ENCODE data around the gene CHL1. TPM values are rescaled to one million over a fixed set of nuclear protein-coding genes. Genes with fewer than 3 reads are reported as not detected.

Gene CHL1, protein sequence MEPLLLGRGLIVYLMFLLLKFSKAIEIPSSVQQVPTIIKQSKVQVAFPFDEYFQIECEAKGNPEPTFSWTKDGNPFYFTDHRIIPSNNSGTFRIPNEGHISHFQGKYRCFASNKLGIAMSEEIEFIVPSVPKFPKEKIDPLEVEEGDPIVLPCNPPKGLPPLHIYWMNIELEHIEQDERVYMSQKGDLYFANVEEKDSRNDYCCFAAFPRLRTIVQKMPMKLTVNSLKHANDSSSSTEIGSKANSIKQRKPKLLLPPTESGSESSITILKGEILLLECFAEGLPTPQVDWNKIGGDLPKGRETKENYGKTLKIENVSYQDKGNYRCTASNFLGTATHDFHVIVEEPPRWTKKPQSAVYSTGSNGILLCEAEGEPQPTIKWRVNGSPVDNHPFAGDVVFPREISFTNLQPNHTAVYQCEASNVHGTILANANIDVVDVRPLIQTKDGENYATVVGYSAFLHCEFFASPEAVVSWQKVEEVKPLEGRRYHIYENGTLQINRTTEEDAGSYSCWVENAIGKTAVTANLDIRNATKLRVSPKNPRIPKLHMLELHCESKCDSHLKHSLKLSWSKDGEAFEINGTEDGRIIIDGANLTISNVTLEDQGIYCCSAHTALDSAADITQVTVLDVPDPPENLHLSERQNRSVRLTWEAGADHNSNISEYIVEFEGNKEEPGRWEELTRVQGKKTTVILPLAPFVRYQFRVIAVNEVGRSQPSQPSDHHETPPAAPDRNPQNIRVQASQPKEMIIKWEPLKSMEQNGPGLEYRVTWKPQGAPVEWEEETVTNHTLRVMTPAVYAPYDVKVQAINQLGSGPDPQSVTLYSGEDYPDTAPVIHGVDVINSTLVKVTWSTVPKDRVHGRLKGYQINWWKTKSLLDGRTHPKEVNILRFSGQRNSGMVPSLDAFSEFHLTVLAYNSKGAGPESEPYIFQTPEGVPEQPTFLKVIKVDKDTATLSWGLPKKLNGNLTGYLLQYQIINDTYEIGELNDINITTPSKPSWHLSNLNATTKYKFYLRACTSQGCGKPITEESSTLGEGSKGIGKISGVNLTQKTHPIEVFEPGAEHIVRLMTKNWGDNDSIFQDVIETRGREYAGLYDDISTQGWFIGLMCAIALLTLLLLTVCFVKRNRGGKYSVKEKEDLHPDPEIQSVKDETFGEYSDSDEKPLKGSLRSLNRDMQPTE (N-terminal part only)
- total RNA-seq (2021), result not detected in 2 replicates
- Bru-seq, nascent RNA, result not detected
- percentile 0 among the genes with signal in this experiment for BruChase-seq, experiment 1, labeled RNA remaining after a 2-hour chase
- not detected for BruChase-seq, experiment 2, labeled RNA remaining after a 6-hour chase
- long read RNA-seq, result 0 reads

DNA sequence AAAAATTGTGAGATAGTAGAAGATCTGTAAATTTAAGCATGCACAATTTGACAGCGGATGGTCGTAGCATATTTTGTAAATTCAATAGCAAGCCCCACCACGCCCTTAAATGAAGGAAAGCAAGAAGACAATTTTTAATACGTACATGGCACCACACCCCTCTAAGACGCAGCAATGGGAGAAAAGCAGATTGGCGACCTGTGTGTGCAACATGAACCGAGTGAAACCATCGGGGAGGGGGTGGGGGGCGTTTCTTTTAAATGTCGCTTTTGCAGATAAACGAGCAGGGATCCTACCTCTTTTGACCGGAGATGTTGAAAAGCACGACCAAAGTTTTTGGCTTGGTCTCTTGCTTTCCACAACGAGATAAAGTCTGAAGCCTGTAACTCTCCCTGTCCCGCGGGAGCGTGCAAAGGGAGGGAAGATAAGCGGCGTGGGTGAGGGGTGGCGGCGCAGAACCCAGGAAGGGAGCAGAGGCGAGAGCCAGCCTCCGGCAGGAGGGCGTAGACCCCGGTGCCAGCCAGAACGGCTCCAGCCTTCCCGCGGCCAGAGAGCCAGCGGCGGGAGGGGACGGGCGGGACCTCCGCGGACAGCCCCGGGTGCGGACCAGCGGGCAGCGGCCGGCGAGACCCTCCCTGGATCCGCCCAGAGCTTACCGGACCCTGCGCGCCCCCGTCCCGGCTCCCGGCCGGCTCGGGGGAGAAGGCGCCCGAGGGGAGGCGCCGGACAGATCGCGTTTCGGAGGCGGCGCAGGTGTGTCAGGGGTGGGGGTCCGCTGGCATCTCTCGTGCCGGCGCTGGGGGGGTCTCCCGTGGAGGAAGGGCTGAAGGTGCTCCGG lies at the start of gene CHL1:
TSS of gene CHL1 (plus strand) at position 453 of the 838 bp plus-strand sequence. CDS start 123,014 bp downstream, outside the sequence.
- no peak for DNase-seq

DNA sequence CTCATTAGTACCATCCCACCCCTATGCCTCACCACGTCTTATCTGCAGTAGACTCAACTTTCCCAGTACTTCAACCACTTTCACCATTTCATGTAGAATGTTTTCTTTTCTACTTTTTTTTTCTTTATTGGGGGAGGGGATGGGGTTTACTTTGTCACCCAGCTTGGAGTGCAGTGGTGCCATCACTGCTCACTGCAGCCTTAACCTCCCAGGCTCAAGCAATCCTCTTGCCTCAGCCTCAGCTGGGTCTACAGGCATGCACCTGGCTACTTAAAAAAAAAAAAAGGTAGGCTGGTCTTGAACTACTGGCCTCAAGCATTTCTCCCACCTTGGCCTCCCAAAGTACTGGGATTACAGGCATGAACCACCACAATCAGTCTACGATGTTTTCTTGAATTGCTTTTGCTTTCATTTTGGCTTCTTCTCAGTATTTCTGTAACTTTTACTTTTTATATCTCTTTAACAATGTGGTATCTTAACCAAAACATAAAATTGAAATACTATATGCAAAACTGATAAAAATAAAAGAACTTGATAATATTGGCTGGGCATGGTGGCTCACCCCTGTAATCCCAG lies 44.9 kb upstream of the CHL1 start:
- intact Hi-C loops (cut with micrococcal nuclease; ENCODE audit: unreplicated experiment), result no loop called here
- TF ChIP-seq, protein P1, sequence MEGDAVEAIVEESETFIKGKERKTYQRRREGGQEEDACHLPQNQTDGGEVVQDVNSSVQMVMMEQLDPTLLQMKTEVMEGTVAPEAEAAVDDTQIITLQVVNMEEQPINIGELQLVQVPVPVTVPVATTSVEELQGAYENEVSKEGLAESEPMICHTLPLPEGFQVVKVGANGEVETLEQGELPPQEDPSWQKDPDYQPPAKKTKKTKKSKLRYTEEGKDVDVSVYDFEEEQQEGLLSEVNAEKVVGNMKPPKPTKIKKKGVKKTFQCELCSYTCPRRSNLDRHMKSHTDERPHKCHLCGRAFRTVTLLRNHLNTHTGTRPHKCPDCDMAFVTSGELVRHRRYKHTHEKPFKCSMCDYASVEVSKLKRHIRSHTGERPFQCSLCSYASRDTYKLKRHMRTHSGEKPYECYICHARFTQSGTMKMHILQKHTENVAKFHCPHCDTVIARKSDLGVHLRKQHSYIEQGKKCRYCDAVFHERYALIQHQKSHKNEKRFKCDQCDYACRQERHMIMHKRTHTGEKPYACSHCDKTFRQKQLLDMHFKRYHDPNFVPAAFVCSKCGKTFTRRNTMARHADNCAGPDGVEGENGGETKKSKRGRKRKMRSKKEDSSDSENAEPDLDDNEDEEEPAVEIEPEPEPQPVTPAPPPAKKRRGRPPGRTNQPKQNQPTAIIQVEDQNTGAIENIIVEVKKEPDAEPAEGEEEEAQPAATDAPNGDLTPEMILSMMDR (conservative IDR thresholded peaks at IDR 0.05), result no peak
- TF ChIP-seq EZH2 (IDR thresholded peaks at IDR 0.05; ENCODE audit: low read depth), result no peak

More for the DNA sequence above, at the start of gene CHL1:
- Histone ChIP-seq H4K20me1 (ENCODE audit: insufficient read depth) (no peaks in the 10 kb centered on the region), H3K79me2 (ENCODE audit: low read depth) (no peaks in the 10 kb centered on the region), H3K4me3 (no peak within 1 kb of the TSS), H3K36me3 (ENCODE audit: low read depth) (no peaks in the 10 kb centered on the region), H2AFZ (no peak within 1 kb of the TSS), H3K4me1 (replicated peaks; ENCODE audit: insufficient read depth) (no peaks in the 10 kb centered on the region), H3K9me3 (ENCODE audit: insufficient read depth, low read depth) (no peaks in the 10 kb centered on the region), H3F3A (ENCODE audit: insufficient read depth, low read depth) (no peaks in the 10 kb centered on the region), H3K9me2 (ENCODE audit: insufficient read depth) (no peaks in the 10 kb centered on the region), H3K27me3 (ENCODE audit: insufficient read depth, low read depth) (no peaks in the 10 kb centered on the region), H3K27ac (no peak within 1 kb of the TSS), H3K4me2 (no peak within 1 kb of the TSS)
- ChIA-PET CTCF (no interaction called here), POLR2A (ENCODE audit: unreplicated experiment) (no interaction called here)
- intact Hi-C loops (cut with micrococcal nuclease; ENCODE audit: unreplicated experiment), result no loop called here
- TF ChIP-seq, protein P1 (conservative IDR thresholded peaks at IDR 0.05), result no peak
- no peak for TF ChIP-seq EZH2 (IDR thresholded peaks at IDR 0.05; ENCODE audit: low read depth)
- no TSS peak for BruUV-seq (replicated peaks)

More for the DNA sequence above, 44.9 kb upstream of the CHL1 start:
- ChIA-PET CTCF (no interaction called here), POLR2A (ENCODE audit: unreplicated experiment) (no interaction called here)
- Histone ChIP-seq H3K9me2 (ENCODE audit: insufficient read depth) (no peaks in the 10 kb centered on the region), H2AFZ (no peak overlapping the region), H3K4me2 (no peak overlapping the region), H3K27ac (no peak overlapping the region), H4K20me1 (ENCODE audit: insufficient read depth) (no peaks in the 10 kb centered on the region), H3K36me3 (ENCODE audit: low read depth) (no peaks in the 10 kb centered on the region), H3K4me3 (no peak overlapping the region), H3K9me3 (ENCODE audit: insufficient read depth, low read depth) (no peaks in the 10 kb centered on the region), H3K79me2 (ENCODE audit: low read depth) (no peaks in the 10 kb centered on the region), H3F3A (ENCODE audit: insufficient read depth, low read depth) (no peaks in the 10 kb centered on the region), H3K4me1 (replicated peaks; ENCODE audit: insufficient read depth) (no peaks in the 10 kb centered on the region), H3K27me3 (ENCODE audit: insufficient read depth, low read depth) (no peaks in the 10 kb centered on the region)
- no peak for DNase-seq
- no TSS peak for BruUV-seq (replicated peaks)
